Natural killer cell (primary cell): Measurements from ENCODE around the gene PTPRN2. TPM values are rescaled to one million over a fixed set of nuclear protein-coding genes. Genes with fewer than 3 reads are reported as not detected.

Experiments used
- ATAC-seq, 3 donors: fragments of 150-1000 bp in 2 of 3; fragments of 200-7000 bp in 1 of 3; cut with Tn5 transposase; 1 replicate in 1 of 3; 2 replicates in 2 of 3; pipeline ENCODE4 v1.10.0; 2021; ENCODE audit warnings: mild to moderate bottlenecking in 2 of 3, moderate library complexity in 2 of 3
- DNase-seq, 2 donors: peaks; one replicate each; pipeline versions ENCODE4 v3.0.0 to v3.0.0-alpha.2; 2013 to 2021; ENCODE audit warnings: mixed read lengths in 1 of 2
- H3K27ac ChIP-seq: one replicate; pipeline ENCODE4 v1.5.1; 2013; ENCODE audit warnings: mild to moderate bottlenecking, low read length
- H3K27me3 ChIP-seq: one replicate; pipeline ENCODE4 v1.6.1; 2013; ENCODE audit warnings: low read length; ENCODE audit not compliant: control insufficient read depth, insufficient read depth
- H3K36me3 ChIP-seq: one replicate; pipeline ENCODE4 v1.6.1; 2013; ENCODE audit warnings: low read length; ENCODE audit not compliant: control insufficient read depth, insufficient read depth
- H3K4me1 ChIP-seq: one replicate; pipeline ENCODE4 v1.6.1; 2013; ENCODE audit warnings: low read length; ENCODE audit not compliant: control insufficient read depth, insufficient read depth
- H3K4me3 ChIP-seq: one replicate; pipeline ENCODE4 v1.5.1; 2013; ENCODE audit warnings: low read length
- H3K9me3 ChIP-seq: one replicate; pipeline ENCODE4 v1.6.1; 2013; ENCODE audit warnings: low read length; ENCODE audit not compliant: control insufficient read depth, insufficient read depth
- H3K27ac Mint-ChIP-seq, 2 donors: one replicate each; pipeline ENCODE4 v1.8.0; 2022; ENCODE audit warnings: mild to moderate bottlenecking in 2 of 2, mixed read lengths in 2 of 2, moderate library complexity in 1 of 2
- H3K27me3 Mint-ChIP-seq, 2 donors: one replicate each; pipeline ENCODE4 v1.8.0; 2022; ENCODE audit warnings: low read depth in 2 of 2, mixed read lengths in 2 of 2
- H3K36me3 Mint-ChIP-seq: one replicate; pipeline ENCODE4 v1.8.0; 2022; ENCODE audit warnings: mixed read lengths
- H3K4me1 Mint-ChIP-seq, 2 donors: one replicate each; pipeline ENCODE4 v1.8.0; 2022; ENCODE audit warnings: mixed read lengths in 2 of 2
- H3K4me3 Mint-ChIP-seq: one replicate; pipeline ENCODE4 v1.8.0; 2022; ENCODE audit warnings: mild to moderate bottlenecking, moderate library complexity, mixed read lengths
- H3K9me3 Mint-ChIP-seq, 2 donors: one replicate each; pipeline ENCODE4 v1.8.0; 2022; ENCODE audit warnings: mixed read lengths in 2 of 2
- CTCF ChIP-seq: fragments of 200-600 bp; IDR thresholded peaks from one replicate; pipeline ENCODE4 v1.8.0; 2022; ENCODE audit warnings: antibody characterized with exemption
- WGBS: methylation state at CpG from one replicate; pipeline ENCODE4 v1.1.7; 2013; ENCODE audit warnings: missing lambda C conversion rate; ENCODE audit not compliant: insufficient coverage; 5-methylcytosine and 5-hydroxymethylcytosine counted together
- intact Hi-C: fragments of 100-400 bp; cut with micrococcal nuclease; formaldehyde crosslinking; loops from one replicate; pipeline ENCODE4 v1.14.2; 2022
- total RNA-seq, 4 donors: library from RNA; stranded (reverse); fragments of 120-200 nt in 1 of 4; gene quantifications; one replicate each; pipeline versions ENCODE4 v1.2.3 to v1.2.4, GENCODE V29; 2013 to 2022

PTPRN2 gene
- total RNA-seq, 3 donors from 2014 or later (not counting 1 experiment from before 2014, with no cell fraction given), result 1.3 to 2.5 (median 1.9) TPM

GRCh38 chr7:158596309-158596708, 8.7 kb upstream of the PTPRN2 start:
- TF ChIP-seq CTCF, result no peak
- Mint-ChIP-seq H3K9me3 (no peaks in the 10 kb centered on the region), H3K36me3 (no peaks in the 10 kb centered on the region), H3K27ac (peak overlapping the region in 1 of 2 donors; percentile 42), H3K4me1 (no peaks in the 10 kb centered on the region), H3K4me3 (peak overlapping the region; percentile 50), H3K27me3 (no peaks in the 10 kb centered on the region)
- Histone ChIP-seq H3K4me1 (no peaks in the 10 kb centered on the region), H3K4me3 (no peak overlapping the region), H3K27ac (no peak overlapping the region), H3K9me3 (peaks cover 11% of the 10 kb centered on the region), H3K36me3 (no peaks in the 10 kb centered on the region), H3K27me3 (no peaks in the 10 kb centered on the region)
- 96% methylated on average over 3 of the region's 4 CpGs for WGBS
- intact Hi-C loops, result loop anchor here (10.0 kb wide), 1 partner anchor 252 kb away; no protein-coding TSS in a partner anchor
- no peak for DNase-seq
- no peak for ATAC-seq

- Histone ChIP-seq H3K4me1 (no peaks in the 10 kb centered on the region), H3K4me3 (no peak overlapping the region), H3K27ac (no peak overlapping the region), H3K9me3 (peaks cover 11% of the 10 kb centered on the region), H3K27me3 (no peaks in the 10 kb centered on the region), H3K36me3 (no peaks in the 10 kb centered on the region)
- peak; percentile 51 to 84 (median 73) for ATAC-seq
- no peaks in the 10 kb centered on the region for H3K9me3 Mint-ChIP-seq
- H3K27ac Mint-ChIP-seq, result no peak overlapping the region
- WGBS, result 71% methylated on average over 3 of the region's 3 CpGs
- no peak overlapping the region for H3K4me3 Mint-ChIP-seq
- H3K36me3 Mint-ChIP-seq, result no peaks in the 10 kb centered on the region
- intact Hi-C loops, result loop anchor here (2.0 to 10.0 kb wide), 2 partner anchors 210 to 250 kb away; no protein-coding TSS in a partner anchor
- H3K4me1 Mint-ChIP-seq, result no peaks in the 10 kb centered on the region
- TF ChIP-seq CTCF, result no peak
- DNase-seq, result peak in 1 of 2 donors; percentile 47
- peaks cover 0 to 2% of the 10 kb centered on the region in 2 donors for H3K27me3 Mint-ChIP-seq
These were observed 7.4 kb upstream of the PTPRN2 start for GRCh38 chr7:158595068-158595467.

GRCh38 chr7:158592541-158592940, 4.9 kb upstream of the PTPRN2 start:
- Histone ChIP-seq H3K27ac (no peak overlapping the region), H3K27me3 (no peaks in the 10 kb centered on the region), H3K36me3 (no peaks in the 10 kb centered on the region), H3K4me1 (no peaks in the 10 kb centered on the region), H3K4me3 (no peak overlapping the region), H3K9me3 (peaks cover 11% of the 10 kb centered on the region)
- no peak overlapping the region for H3K27ac Mint-ChIP-seq
- 85% methylated on average over 1 of the region's 1 CpG for WGBS
- no peak overlapping the region for H3K4me3 Mint-ChIP-seq
- intact Hi-C loops, result loop anchor here (10.0 kb wide), 1 partner anchor 248 kb away; no protein-coding TSS in a partner anchor
- H3K36me3 Mint-ChIP-seq, result no peaks in the 10 kb centered on the region
- peaks cover 0 to 10% of the 10 kb centered on the region in 2 donors for H3K27me3 Mint-ChIP-seq
- ATAC-seq (no peak), DNase-seq (no peak)
- H3K4me1 Mint-ChIP-seq, result peaks cover 0 to 7% of the 10 kb centered on the region in 2 donors
- no peaks in the 10 kb centered on the region for H3K9me3 Mint-ChIP-seq
- no peak for TF ChIP-seq CTCF

GRCh38 chr7:158591944-158592343, 4.3 kb upstream of the PTPRN2 start:
- WGBS, result 91% methylated on average over 15 of the region's 15 CpGs
- Histone ChIP-seq H3K4me1 (peaks cover under 1% of the 10 kb centered on the region), H3K4me3 (no peak overlapping the region), H3K27ac (no peak overlapping the region), H3K27me3 (no peaks in the 10 kb centered on the region), H3K36me3 (no peaks in the 10 kb centered on the region), H3K9me3 (peaks cover 11% of the 10 kb centered on the region)
- H3K9me3 Mint-ChIP-seq, result no peaks in the 10 kb centered on the region
- H3K4me3 Mint-ChIP-seq, result no peak overlapping the region
- TF ChIP-seq CTCF, result no peak
- H3K27ac Mint-ChIP-seq, result no peak overlapping the region
- no peaks in the 10 kb centered on the region for H3K36me3 Mint-ChIP-seq
- peaks cover 0 to 7% of the 10 kb centered on the region in 2 donors for H3K4me1 Mint-ChIP-seq
- peaks cover 0 to 10% of the 10 kb centered on the region in 2 donors for H3K27me3 Mint-ChIP-seq
- intact Hi-C loops, result loop anchor here (10.0 kb wide), 1 partner anchor 247 kb away; no protein-coding TSS in a partner anchor
- ATAC-seq (no peak), DNase-seq (no peak)
